GM23338 (cell line): ENCODE results near the gene IL4I1. TPM values are rescaled to one million over a fixed set of nuclear protein-coding genes. Genes with fewer than 3 reads are reported as not detected.

Experiments used
- ATAC-seq: fragments of 200-7000 bp; cut with Tn5 transposase; 3 replicates; pipeline ENCODE4 v1.9.1; 2020
- DNase-seq: peaks from one replicate; pipeline ENCODE4 v3.0.0-alpha.2; 2015; ENCODE audit warnings: low spot score
- H2AFZ ChIP-seq: fragments of 200-600 bp; sonication (generic); 2 replicates; pipeline ENCODE4 v1.8.0; 2016; ENCODE audit warnings: antibody characterized with exemption, mild to moderate bottlenecking, moderate library complexity
- H3F3A ChIP-seq: fragments of 200-600 bp; sonication (generic); replicated peaks from 2 replicates; pipeline ENCODE4 v1.8.0; 2017; ENCODE audit warnings: antibody characterized with exemption, mixed run types, low read depth
- H3K27ac ChIP-seq: fragments of 200-600 bp; sonication (generic); 2 replicates; pipeline ENCODE4 v1.6.1; 2016; ENCODE audit warnings: low read depth
- H3K27me3 ChIP-seq: fragments of 200-600 bp; sonication (generic); 2 replicates; pipeline ENCODE4 v1.8.0; 2016; ENCODE audit warnings: mild to moderate bottlenecking, mixed run types, moderate library complexity; ENCODE audit not compliant: insufficient read depth
- H3K36me3 ChIP-seq: fragments of 200-600 bp; sonication (generic); 2 replicates; pipeline ENCODE4 v1.8.0; 2016; ENCODE audit warnings: mild to moderate bottlenecking; ENCODE audit not compliant: insufficient read depth
- H3K4me1 ChIP-seq: fragments of 200-600 bp; sonication (generic); 2 replicates; pipeline ENCODE4 v1.8.0; 2016; ENCODE audit warnings: mild to moderate bottlenecking, moderate library complexity; ENCODE audit not compliant: insufficient read depth
- H3K4me2 ChIP-seq: fragments of 200-600 bp; sonication (generic); 2 replicates; pipeline ENCODE4 v1.7.1; 2017; ENCODE audit warnings: mixed run types
- H3K4me3 ChIP-seq: fragments of 200-600 bp; sonication (generic); 2 replicates; pipeline ENCODE4 v1.6.1; 2016; ENCODE audit warnings: mixed run types
- H3K79me2 ChIP-seq: fragments of 200-600 bp; sonication (generic); replicated peaks from 2 replicates; pipeline ENCODE4 v1.8.0; 2017; ENCODE audit warnings: mild to moderate bottlenecking; ENCODE audit not compliant: insufficient read depth
- H3K9me2 ChIP-seq: fragments of 200-600 bp; sonication (generic); 2 replicates; pipeline ENCODE4 v1.8.0; 2017; ENCODE audit not compliant: insufficient read depth
- H4K20me1 ChIP-seq: fragments of 200-600 bp; sonication (generic); replicated peaks from 2 replicates; pipeline ENCODE4 v1.8.0; 2017; ENCODE audit warnings: mild to moderate bottlenecking; ENCODE audit not compliant: insufficient read depth
- H3K27ac Mint-ChIP-seq: 2 replicates; pipeline ENCODE4 v1.8.0; 2020; ENCODE audit warnings: inconsistent platforms, mild to moderate bottlenecking, moderate library complexity, mixed read lengths
- H3K27me3 Mint-ChIP-seq: 3 replicates; pipeline ENCODE4 v1.8.0; 2022; ENCODE audit warnings: low read depth, mild to moderate bottlenecking, moderate library complexity, mixed read lengths, inconsistent platforms; ENCODE audit not compliant: insufficient read depth, poor library complexity
- H3K36me3 Mint-ChIP-seq: 3 replicates; pipeline ENCODE4 v1.8.0; 2021; ENCODE audit warnings: low read depth, mild to moderate bottlenecking, inconsistent platforms, moderate library complexity, mixed read lengths
- H3K4me1 Mint-ChIP-seq: 3 replicates; pipeline ENCODE4 v1.8.0; 2020; ENCODE audit warnings: mild to moderate bottlenecking, inconsistent platforms, mixed read lengths
- H3K4me3 Mint-ChIP-seq: 3 replicates; pipeline ENCODE4 v1.8.0; 2021; ENCODE audit warnings: moderate library complexity, mild to moderate bottlenecking, inconsistent platforms, mixed read lengths
- H3K9me3 Mint-ChIP-seq: 3 replicates; pipeline ENCODE4 v1.8.0; 2020; ENCODE audit warnings: moderate library complexity, mild to moderate bottlenecking, inconsistent platforms, mixed read lengths
- CREB1 ChIP-seq: fragments of 250-450 bp; sonication (Bioruptor Pico); IDR thresholded peaks from 2 replicates; pipeline ENCODE4 v1.5.0; 2020; ENCODE audit warnings: low read depth, mild to moderate bottlenecking, moderate library complexity
- EZH2 ChIP-seq: fragments of 200-600 bp; sonication (generic); IDR thresholded peaks from one replicate; pipeline ENCODE4 v1.8.0; 2017; ENCODE audit warnings: antibody characterized with exemption, mild to moderate bottlenecking, low read depth; ENCODE audit not compliant: unreplicated experiment
- EZH2phosphoT487 ChIP-seq: fragments of 200-600 bp; sonication (generic); IDR thresholded peaks from one replicate; pipeline ENCODE4 v1.8.1; 2018; ENCODE audit warnings: antibody characterized with exemption; ENCODE audit not compliant: unreplicated experiment
- JUNB ChIP-seq: IDR thresholded peaks from one replicate; pipeline ENCODE4 v1.6.1; 2016; ENCODE audit warnings: antibody characterized with exemption; ENCODE audit not compliant: unreplicated experiment
- NANOG ChIP-seq: IDR thresholded peaks from 2 replicates; pipeline ENCODE4 v1.6.1; 2016; ENCODE audit warnings: antibody characterized with exemption, borderline replicate concordance
- POLR2AphosphoS5 ChIP-seq: IDR thresholded peaks from 2 replicates; pipeline ENCODE4 v1.6.1; 2016; ENCODE audit warnings: antibody characterized with exemption, low read depth
- STAT1 ChIP-seq: IDR thresholded peaks from one replicate; pipeline ENCODE4 v1.6.1; 2016; ENCODE audit warnings: antibody characterized with exemption; ENCODE audit not compliant: unreplicated experiment
- ZNF114 ChIP-seq: fragments of 250-450 bp; sonication (Bioruptor Pico); IDR thresholded peaks from 2 replicates; pipeline ENCODE4 v1.5.0; 2020; ENCODE audit warnings: mild to moderate bottlenecking, moderate library complexity
- ZNF331 ChIP-seq: fragments of 250-450 bp; sonication (Bioruptor Pico); IDR thresholded peaks from 2 replicates; pipeline ENCODE4 v1.5.0; 2020; ENCODE audit warnings: low read depth, mild to moderate bottlenecking, moderate library complexity
- polyA plus RNA-seq: library from polyadenylated mRNA; unstranded; fragments of >200 nt; fragmentation: Nextera tagmentation; extraction: Ambion mirVana; gene quantifications from 2 replicates; pipeline ENCODE4 v1.2.1, GENCODE V29; 2016
- total RNA-seq: library from RNA; depleted of rRNA; stranded (reverse); fragments of >200 nt; shearing (Covaris generic); gene quantifications from 2 replicates; pipeline ENCODE4 v1.2.3, GENCODE V29; 2014
- TF ChIP-seq, protein P1 (sequence below): IDR thresholded peaks from 2 replicates; pipeline ENCODE4 v1.6.1; 2016; ENCODE audit warnings: antibody characterized with exemption
- TF ChIP-seq, protein P2 (sequence below), 2 experiments: fragments of 200-600 bp in 1 of 2; sonication (generic) in 1 of 2; conservative IDR thresholded peaks; 2 replicates each; pipeline versions ENCODE4 v1.5.1 to v1.6.1; 2016 to 2017; ENCODE audit warnings: antibody characterized with exemption in 2 of 2, low read depth in 2 of 2, mild to moderate bottlenecking in 2 of 2, moderate library complexity in 1 of 2
- TF ChIP-seq, protein P3 (sequence below): fragments of 250-450 bp; sonication (Bioruptor Pico); IDR thresholded peaks from 2 replicates; pipeline ENCODE4 v1.5.0; 2020; ENCODE audit warnings: mild to moderate bottlenecking, moderate library complexity
- TF ChIP-seq, protein P4 (sequence below): IDR thresholded peaks from one replicate; pipeline ENCODE4 v1.6.1; 2018; ENCODE audit warnings: antibody characterized with exemption; ENCODE audit not compliant: unreplicated experiment

IL4I1 gene
- total and polyA plus RNA-seq, 2 experiments from 2014 or later = 0.60 to 0.69 TPM

DNA sequence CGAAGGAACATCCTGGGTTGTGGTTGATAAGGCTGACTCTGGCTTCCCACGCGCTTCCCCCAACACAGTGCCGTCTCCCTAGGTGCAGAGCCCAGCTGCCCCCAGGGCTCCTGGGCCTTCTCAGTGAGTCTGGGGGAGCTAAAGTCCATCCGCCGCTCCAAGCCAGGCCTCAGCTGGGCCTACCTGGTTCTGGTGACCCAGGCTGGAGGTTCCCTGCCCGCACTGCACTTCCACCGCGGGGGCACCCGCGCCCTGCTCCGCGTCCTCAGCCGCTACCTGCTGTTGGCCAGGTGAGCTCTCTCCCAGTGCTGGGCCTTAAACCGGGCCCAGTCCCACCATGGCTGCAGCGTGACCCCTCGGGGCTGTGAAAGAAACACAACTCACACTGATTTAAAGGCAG lies 15.5 kb downstream of the IL4I1 start:
- H3K27ac Mint-ChIP-seq = no peak overlapping the region
- Histone ChIP-seq H2AFZ (no peak overlapping the region), H4K20me1 (peaks cover 8% of the 10 kb centered on the region), H3K79me2 (peaks cover 19% of the 10 kb centered on the region), H3K27ac (no peak overlapping the region), H3K4me2 (no peak overlapping the region), H3K4me3 (no peak overlapping the region), H3K9me2 (no peaks in the 10 kb centered on the region), H3K27me3 (no peaks in the 10 kb centered on the region), H3K36me3 (peaks cover 39% of the 10 kb centered on the region), H3K4me1 (peaks cover 9% of the 10 kb centered on the region; the same call in 1 of the 2 replicates), H3F3A (peaks cover 15% of the 10 kb centered on the region; the same call in 1 of the 2 replicates)
- DNase-seq = no peak
- H3K4me3 Mint-ChIP-seq = no peak overlapping the region; the same call in 2 of the 3 replicates
- H3K36me3 Mint-ChIP-seq = peaks cover 68% of the 10 kb centered on the region
- peaks cover 10% of the 10 kb centered on the region for H3K27me3 Mint-ChIP-seq
- TF ChIP-seq, protein P1, sequence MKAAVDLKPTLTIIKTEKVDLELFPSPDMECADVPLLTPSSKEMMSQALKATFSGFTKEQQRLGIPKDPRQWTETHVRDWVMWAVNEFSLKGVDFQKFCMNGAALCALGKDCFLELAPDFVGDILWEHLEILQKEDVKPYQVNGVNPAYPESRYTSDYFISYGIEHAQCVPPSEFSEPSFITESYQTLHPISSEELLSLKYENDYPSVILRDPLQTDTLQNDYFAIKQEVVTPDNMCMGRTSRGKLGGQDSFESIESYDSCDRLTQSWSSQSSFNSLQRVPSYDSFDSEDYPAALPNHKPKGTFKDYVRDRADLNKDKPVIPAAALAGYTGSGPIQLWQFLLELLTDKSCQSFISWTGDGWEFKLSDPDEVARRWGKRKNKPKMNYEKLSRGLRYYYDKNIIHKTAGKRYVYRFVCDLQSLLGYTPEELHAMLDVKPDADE = no peak
- TF ChIP-seq STAT1 (no peak), POLR2AphosphoS5 (no peak), ZNF114 (CRISPR knock-in tag) (no peak), NANOG (no peak), CREB1 (CRISPR knock-in tag) (no peak), EZH2 (no peak), EZH2phosphoT487 (no peak), JUNB (no peak), ZNF331 (CRISPR knock-in tag) (no peak)
- TF ChIP-seq, protein P2, sequence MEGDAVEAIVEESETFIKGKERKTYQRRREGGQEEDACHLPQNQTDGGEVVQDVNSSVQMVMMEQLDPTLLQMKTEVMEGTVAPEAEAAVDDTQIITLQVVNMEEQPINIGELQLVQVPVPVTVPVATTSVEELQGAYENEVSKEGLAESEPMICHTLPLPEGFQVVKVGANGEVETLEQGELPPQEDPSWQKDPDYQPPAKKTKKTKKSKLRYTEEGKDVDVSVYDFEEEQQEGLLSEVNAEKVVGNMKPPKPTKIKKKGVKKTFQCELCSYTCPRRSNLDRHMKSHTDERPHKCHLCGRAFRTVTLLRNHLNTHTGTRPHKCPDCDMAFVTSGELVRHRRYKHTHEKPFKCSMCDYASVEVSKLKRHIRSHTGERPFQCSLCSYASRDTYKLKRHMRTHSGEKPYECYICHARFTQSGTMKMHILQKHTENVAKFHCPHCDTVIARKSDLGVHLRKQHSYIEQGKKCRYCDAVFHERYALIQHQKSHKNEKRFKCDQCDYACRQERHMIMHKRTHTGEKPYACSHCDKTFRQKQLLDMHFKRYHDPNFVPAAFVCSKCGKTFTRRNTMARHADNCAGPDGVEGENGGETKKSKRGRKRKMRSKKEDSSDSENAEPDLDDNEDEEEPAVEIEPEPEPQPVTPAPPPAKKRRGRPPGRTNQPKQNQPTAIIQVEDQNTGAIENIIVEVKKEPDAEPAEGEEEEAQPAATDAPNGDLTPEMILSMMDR (conservative IDR thresholded peaks at IDR 0.05; ENCODE audit: low read depth in 2 of 2) = no peak
- TF ChIP-seq, protein P3, sequence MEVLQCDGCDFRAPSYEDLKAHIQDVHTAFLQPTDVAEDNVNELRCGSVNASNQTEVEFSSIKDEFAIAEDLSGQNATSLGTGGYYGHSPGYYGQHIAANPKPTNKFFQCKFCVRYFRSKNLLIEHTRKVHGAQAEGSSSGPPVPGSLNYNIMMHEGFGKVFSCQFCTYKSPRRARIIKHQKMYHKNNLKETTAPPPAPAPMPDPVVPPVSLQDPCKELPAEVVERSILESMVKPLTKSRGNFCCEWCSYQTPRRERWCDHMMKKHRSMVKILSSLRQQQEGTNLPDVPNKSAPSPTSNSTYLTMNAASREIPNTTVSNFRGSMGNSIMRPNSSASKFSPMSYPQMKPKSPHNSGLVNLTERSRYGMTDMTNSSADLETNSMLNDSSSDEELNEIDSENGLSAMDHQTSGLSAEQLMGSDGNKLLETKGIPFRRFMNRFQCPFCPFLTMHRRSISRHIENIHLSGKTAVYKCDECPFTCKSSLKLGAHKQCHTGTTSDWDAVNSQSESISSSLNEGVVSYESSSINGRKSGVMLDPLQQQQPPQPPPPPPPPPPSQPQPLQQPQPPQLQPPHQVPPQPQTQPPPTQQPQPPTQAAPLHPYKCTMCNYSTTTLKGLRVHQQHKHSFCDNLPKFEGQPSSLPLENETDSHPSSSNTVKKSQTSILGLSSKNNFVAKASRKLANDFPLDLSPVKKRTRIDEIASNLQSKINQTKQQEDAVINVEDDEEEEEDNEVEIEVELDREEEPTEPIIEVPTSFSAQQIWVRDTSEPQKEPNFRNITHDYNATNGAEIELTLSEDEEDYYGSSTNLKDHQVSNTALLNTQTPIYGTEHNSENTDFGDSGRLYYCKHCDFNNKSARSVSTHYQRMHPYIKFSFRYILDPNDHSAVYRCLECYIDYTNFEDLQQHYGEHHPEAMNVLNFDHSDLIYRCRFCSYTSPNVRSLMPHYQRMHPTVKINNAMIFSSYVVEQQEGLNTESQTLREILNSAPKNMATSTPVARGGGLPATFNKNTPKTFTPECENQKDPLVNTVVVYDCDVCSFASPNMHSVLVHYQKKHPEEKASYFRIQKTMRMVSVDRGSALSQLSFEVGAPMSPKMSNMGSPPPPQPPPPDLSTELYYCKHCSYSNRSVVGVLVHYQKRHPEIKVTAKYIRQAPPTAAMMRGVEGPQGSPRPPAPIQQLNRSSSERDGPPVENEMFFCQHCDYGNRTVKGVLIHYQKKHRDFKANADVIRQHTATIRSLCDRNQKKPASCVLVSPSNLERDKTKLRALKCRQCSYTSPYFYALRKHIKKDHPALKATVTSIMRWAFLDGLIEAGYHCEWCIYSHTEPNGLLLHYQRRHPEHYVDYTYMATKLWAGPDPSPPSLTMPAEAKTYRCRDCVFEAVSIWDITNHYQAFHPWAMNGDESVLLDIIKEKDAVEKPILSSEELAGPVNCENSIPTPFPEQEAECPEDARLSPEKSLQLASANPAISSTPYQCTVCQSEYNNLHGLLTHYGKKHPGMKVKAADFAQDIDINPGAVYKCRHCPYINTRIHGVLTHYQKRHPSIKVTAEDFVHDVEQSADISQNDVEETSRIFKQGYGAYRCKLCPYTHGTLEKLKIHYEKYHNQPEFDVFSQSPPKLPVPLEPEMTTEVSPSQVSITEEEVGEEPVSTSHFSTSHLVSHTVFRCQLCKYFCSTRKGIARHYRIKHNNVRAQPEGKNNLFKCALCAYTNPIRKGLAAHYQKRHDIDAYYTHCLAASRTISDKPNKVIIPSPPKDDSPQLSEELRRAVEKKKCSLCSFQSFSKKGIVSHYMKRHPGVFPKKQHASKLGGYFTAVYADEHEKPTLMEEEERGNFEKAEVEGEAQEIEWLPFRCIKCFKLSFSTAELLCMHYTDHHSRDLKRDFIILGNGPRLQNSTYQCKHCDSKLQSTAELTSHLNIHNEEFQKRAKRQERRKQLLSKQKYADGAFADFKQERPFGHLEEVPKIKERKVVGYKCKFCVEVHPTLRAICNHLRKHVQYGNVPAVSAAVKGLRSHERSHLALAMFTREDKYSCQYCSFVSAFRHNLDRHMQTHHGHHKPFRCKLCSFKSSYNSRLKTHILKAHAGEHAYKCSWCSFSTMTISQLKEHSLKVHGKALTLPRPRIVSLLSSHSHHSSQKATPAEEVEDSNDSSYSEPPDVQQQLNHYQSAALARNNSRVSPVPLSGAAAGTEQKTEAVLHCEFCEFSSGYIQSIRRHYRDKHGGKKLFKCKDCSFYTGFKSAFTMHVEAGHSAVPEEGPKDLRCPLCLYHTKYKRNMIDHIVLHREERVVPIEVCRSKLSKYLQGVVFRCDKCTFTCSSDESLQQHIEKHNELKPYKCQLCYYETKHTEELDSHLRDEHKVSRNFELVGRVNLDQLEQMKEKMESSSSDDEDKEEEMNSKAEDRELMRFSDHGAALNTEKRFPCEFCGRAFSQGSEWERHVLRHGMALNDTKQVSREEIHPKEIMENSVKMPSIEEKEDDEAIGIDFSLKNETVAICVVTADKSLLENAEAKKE (CRISPR knock-in tag) = no peak
- TF ChIP-seq, protein P4, sequence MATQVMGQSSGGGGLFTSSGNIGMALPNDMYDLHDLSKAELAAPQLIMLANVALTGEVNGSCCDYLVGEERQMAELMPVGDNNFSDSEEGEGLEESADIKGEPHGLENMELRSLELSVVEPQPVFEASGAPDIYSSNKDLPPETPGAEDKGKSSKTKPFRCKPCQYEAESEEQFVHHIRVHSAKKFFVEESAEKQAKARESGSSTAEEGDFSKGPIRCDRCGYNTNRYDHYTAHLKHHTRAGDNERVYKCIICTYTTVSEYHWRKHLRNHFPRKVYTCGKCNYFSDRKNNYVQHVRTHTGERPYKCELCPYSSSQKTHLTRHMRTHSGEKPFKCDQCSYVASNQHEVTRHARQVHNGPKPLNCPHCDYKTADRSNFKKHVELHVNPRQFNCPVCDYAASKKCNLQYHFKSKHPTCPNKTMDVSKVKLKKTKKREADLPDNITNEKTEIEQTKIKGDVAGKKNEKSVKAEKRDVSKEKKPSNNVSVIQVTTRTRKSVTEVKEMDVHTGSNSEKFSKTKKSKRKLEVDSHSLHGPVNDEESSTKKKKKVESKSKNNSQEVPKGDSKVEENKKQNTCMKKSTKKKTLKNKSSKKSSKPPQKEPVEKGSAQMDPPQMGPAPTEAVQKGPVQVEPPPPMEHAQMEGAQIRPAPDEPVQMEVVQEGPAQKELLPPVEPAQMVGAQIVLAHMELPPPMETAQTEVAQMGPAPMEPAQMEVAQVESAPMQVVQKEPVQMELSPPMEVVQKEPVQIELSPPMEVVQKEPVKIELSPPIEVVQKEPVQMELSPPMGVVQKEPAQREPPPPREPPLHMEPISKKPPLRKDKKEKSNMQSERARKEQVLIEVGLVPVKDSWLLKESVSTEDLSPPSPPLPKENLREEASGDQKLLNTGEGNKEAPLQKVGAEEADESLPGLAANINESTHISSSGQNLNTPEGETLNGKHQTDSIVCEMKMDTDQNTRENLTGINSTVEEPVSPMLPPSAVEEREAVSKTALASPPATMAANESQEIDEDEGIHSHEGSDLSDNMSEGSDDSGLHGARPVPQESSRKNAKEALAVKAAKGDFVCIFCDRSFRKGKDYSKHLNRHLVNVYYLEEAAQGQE = no peak
- peaks cover 3% of the 10 kb centered on the region; the same call in 1 of the 3 replicates for H3K9me3 Mint-ChIP-seq
- peaks cover 17% of the 10 kb centered on the region; the same call in 2 of the 3 replicates for H3K4me1 Mint-ChIP-seq
- no peak for ATAC-seq
